Mesenteric fat pad (tissue), 1 donor: ENCODE results near the gene GLRA1. TPM values are rescaled to one million over a fixed set of nuclear protein-coding genes. Genes with fewer than 3 reads are reported as not detected.
"Not testable (repeated sequence)": the region's sequence is repeated elsewhere in the genome, so short reads cannot be mapped to it uniquely, and the experiment has no call there.

ENCODE experiments used
- DNase-seq: peaks from one replicate; pipeline ENCODE4 v3.0.0-alpha.2; 2020; ENCODE audit warnings: low spot score
- total RNA-seq: library from RNA; stranded (reverse); fragmentation: NEBNext Ultra II Directional; extraction: Animal tissue kit (Norgen Biotek cat#: 25700); gene quantifications from one replicate; pipeline ENCODE4 v1.2.1, GENCODE V29; 2021
- donor health status: DM: yes; HTN: yes; CAD: no.

Gene GLRA1
- total RNA-seq, 1 donor from 2014 or later, result not detected

DNA sequence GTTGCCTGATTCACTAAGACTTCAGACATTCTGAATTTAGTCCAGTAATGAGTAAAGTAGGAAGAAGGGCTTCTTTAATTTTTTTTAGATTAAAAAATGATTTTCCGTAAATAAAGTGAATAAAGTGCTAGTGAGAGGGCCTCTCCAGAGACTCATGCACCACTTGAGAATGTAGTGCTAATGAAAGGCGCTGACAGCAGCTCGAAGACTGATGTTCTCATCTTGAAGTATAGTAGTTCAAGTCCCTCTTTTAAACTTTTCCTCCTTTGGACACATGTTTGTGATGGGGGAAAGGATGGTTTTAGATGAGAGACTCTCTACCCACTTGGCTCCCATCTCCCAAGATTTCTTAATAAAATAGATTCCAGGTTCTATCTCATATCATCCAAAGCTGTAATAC lies 104.4 kb downstream of the GLRA1 start:
- no peak for DNase-seq

- no peak for DNase-seq
Measured at GRCh38 chr5:151819830-151820229, 104.8 kb downstream of the GLRA1 start.

GRCh38 chr5:151815051-151815450 lies 109.6 kb downstream of the GLRA1 start:
- DNase-seq, result no peak

- DNase-seq, result no peak
Measured at GRCh38 chr5:151812757-151813309, 111.8 kb downstream of the GLRA1 start.

GRCh38 chr5:151811593-151812321 lies 112.9 kb downstream of the GLRA1 start:
- DNase-seq, result no peak

GRCh38 chr5:151810897-151811296 lies 113.8 kb downstream of the GLRA1 start:
- DNase-seq, result no peak

DNA sequence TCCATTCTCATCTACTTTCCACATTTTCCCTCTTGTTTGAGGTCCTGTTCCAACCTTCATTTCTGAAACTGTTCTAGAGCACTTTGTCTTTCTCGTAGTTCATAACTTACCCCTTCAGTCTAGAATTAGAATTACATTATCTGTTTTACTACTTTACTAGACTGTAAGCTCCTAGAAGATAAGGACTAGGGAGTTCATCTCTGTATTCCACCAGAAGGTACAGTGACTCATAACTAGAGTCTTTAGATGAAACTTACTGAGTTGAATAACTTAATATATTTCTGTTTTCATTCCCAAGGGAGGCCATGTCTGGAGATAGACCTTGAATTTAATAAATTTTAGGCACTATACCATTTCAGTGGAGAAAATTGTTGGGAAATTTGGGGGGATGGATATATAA lies 114.2 kb downstream of the GLRA1 start:
- DNase-seq, result no peak

GRCh38 chr5:151808451-151809169 lies 116.0 kb downstream of the GLRA1 start:
- no peak for DNase-seq

DNA sequence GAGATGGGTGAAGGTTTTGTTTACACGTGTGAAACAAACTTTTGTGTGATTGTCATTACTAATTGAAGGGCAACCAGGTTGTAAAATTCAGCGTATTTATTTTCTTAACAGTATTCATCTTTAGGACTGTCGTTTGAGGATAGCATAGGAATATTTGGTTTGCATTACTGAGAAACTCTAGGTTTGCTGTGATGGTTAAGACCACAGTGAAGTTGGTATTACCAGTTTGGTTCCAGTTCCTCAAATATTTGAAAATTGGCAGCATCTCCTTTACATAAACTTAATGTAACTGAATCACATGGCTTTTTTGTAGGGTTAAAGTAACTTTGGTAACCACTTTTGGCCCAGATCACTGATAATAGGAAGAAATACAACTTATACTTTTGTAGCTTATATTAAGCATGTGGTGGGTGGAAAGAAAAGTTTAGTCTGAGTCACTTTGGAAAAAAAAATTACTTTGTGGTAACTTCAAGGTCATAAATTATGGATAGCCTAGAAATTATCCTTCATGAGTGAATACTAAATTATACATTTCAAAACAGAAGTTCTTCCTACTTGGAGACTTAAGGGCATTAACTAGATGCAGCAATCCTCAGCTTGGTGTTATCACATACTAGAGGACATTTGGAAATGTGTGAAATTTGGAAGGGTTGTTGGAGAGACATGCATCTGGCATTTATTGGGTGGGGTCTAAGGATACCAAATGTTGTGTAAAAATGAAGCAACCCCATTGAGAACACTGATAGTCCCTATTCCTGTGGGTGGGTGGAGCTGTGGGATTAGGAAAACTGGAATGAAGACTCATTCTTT lies 119.0 kb downstream of the GLRA1 start:
- DNase-seq, result no peak

- DNase-seq, result no peak
Measured at GRCh38 chr5:151800532-151800931, 124.1 kb downstream of the GLRA1 start.

- DNase-seq, result no peak
Measured at GRCh38 chr5:151799407-151799806, 125.2 kb downstream of the GLRA1 start.

DNA sequence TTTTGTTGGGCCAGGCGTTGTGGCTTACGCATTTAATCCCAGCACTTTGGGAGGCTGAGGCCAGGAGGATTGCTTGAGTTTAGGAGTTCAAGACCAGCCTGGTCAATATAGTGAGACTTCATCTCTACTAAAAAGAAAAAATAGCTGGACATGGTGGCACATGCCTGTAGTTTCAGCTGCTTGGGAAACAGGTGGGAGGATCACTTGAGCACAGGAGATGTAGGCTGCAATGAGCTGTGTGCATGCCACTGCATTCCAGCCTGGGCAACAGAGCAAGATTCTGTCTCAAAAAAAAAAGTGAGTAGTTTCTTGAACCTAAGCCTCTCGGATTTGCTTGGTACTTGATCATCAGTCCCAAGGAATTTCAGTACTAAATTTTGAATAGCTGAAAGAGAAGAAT lies 126.0 kb downstream of the GLRA1 start:
- DNase-seq, result no peak

DNA sequence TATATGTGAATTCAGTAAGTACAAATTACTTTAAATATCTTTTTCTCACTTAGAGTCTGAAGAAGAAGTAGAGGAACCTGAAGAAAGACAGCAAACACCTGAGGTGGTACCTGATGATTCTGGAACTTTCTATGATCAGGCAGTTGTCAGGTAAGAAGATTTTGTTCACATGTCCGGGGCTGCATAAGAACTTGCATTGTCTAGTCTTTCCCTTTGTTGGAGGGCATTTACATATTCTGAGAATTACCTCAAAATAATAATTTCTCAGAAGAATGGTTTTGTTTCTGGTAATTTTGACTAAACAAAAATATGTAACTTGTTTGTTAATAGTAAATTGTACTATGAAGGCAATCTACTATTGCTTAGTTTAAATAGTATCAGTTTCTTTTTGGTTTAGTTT lies 129.2 kb downstream of the GLRA1 start:
- DNase-seq, result no peak

- no peak for DNase-seq
Measured at GRCh38 chr5:151793358-151793757, 131.3 kb downstream of the GLRA1 start.

DNA sequence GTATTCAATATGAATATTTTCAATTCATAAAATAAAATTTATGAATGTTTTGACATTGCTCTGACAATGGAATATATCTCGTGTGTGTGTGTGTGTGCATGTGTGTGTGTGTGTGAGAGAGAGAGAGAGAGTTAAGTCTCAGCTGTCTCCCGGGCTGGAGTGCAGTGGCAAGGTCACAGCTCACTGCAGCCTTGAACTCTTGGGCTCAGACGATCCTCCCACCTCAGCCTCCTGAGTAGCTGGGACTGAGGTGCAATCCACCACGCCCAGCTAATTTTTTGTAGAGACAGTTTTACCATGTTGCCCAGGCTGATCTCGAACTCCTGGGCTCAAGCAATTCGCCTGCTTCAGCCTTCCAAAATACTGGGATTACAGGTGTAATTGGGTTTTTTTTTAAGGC lies 136.8 kb downstream of the GLRA1 start:
- DNase-seq, result no peak

DNA sequence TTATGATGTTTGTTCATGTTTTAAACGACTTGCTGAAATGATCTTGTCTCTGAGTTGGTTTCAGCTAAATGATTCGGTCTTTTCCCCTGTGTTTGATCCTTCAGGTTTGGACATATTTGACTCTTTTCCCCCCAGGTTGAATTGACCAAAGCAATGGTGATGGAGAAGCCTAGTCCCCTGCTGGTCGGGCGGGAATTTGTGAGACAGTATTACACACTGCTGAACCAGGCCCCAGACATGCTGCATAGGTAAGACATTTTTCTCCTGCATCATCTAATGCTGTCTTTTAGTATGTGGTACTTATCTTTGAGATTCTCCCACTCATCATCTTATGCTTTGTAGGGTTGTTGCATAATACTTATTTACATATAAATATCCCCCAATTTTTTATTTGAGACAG lies 138.2 kb downstream of the GLRA1 start:
- no peak for DNase-seq

DNA sequence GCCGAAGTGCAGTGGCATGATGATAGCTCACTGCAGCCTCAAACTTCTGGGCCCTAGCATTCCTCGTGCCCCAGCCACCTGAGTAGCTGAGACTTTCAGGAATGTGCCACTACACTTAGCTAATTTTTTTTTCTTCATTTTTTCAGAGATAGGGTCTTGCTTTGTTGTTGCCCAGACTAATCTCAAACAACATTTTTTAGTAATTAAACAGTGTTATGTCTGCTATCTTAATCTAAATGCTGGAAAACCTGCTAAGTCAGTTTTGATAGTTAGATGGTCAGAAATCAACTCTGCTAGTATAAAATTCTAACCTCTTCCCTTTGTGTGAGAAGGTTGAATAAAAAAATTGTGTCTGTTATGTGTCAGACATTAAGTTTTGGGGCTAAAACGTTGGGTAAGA lies 140.5 kb downstream of the GLRA1 start:
- no peak for DNase-seq

- DNase-seq, result not testable (repeated sequence)
Measured at GRCh38 chr5:151783664-151784063, 141.0 kb downstream of the GLRA1 start.

- DNase-seq, result no peak
Measured at GRCh38 chr5:151781201-151781600, 143.4 kb downstream of the GLRA1 start.

- no peak for DNase-seq
Measured at GRCh38 chr5:151780348-151780747, 144.3 kb downstream of the GLRA1 start.

- DNase-seq, result no peak
Measured at GRCh38 chr5:151779531-151780125, 145.0 kb downstream of the GLRA1 start.
